ENCODE data around the gene C13orf46.

DNA sequence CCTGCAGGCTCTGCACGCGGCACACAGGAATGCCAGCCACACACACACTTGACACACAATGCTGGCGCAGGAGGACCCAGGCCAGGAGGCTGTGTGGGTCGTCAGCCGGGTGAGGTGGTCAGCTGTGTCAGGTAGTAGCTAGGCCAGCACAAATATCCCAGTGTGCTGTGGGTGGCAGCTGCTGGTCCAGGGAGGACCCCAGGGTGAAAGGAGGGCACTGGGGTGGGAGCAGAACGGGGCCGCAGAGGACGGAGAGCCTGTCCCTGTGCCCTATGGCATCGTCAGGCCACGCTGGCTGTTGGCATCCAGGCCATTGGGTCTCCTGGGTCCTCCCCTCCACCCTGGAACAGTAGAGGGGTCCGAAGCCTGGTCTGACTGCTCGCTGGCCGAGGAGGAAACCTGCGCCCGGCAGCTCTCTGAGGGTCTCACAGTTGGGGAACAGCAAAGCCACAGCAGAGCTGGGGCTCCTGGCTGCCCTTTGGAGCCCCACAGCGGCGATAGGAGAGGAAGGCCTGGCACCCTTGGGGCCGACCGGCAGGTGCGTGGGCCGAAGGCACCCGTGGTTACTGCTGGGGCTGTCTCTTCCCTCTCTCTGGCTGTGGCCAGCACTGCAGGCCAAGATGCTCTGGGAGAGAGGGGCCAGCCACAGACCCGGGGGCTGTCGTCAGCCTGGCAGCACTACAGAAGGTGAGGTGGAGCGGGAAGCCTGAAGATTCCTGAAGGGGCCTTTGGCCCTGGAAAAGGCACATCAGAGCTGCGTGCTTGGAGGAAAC, 27.3 kb downstream of the C13orf46 start:
- TF ChIP-seq, protein P1, sequence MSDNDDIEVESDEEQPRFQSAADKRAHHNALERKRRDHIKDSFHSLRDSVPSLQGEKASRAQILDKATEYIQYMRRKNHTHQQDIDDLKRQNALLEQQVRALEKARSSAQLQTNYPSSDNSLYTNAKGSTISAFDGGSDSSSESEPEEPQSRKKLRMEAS (IDR thresholded peaks at IDR 0.05): no peak
- TF ChIP-seq, protein P2, sequence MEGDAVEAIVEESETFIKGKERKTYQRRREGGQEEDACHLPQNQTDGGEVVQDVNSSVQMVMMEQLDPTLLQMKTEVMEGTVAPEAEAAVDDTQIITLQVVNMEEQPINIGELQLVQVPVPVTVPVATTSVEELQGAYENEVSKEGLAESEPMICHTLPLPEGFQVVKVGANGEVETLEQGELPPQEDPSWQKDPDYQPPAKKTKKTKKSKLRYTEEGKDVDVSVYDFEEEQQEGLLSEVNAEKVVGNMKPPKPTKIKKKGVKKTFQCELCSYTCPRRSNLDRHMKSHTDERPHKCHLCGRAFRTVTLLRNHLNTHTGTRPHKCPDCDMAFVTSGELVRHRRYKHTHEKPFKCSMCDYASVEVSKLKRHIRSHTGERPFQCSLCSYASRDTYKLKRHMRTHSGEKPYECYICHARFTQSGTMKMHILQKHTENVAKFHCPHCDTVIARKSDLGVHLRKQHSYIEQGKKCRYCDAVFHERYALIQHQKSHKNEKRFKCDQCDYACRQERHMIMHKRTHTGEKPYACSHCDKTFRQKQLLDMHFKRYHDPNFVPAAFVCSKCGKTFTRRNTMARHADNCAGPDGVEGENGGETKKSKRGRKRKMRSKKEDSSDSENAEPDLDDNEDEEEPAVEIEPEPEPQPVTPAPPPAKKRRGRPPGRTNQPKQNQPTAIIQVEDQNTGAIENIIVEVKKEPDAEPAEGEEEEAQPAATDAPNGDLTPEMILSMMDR (IDR thresholded peaks at IDR 0.05; ENCODE audit: low read depth, low read length, missing input control): no peak
- TF ChIP-seq TAF1 (conservative IDR thresholded peaks at IDR 0.05) (no peak), GABPA (IDR thresholded peaks at IDR 0.05 in 1 of 2, conservative IDR thresholded peaks at IDR 0.05 in 1 of 2) (no peak), JUND (IDR thresholded peaks at IDR 0.05) (no peak), HNF4G (IDR thresholded peaks at IDR 0.05) (no peak), EGR1 (IDR thresholded peaks at IDR 0.05; ENCODE audit: low read depth in 2 of 2) (no peak)
- TF ChIP-seq, protein P3, sequence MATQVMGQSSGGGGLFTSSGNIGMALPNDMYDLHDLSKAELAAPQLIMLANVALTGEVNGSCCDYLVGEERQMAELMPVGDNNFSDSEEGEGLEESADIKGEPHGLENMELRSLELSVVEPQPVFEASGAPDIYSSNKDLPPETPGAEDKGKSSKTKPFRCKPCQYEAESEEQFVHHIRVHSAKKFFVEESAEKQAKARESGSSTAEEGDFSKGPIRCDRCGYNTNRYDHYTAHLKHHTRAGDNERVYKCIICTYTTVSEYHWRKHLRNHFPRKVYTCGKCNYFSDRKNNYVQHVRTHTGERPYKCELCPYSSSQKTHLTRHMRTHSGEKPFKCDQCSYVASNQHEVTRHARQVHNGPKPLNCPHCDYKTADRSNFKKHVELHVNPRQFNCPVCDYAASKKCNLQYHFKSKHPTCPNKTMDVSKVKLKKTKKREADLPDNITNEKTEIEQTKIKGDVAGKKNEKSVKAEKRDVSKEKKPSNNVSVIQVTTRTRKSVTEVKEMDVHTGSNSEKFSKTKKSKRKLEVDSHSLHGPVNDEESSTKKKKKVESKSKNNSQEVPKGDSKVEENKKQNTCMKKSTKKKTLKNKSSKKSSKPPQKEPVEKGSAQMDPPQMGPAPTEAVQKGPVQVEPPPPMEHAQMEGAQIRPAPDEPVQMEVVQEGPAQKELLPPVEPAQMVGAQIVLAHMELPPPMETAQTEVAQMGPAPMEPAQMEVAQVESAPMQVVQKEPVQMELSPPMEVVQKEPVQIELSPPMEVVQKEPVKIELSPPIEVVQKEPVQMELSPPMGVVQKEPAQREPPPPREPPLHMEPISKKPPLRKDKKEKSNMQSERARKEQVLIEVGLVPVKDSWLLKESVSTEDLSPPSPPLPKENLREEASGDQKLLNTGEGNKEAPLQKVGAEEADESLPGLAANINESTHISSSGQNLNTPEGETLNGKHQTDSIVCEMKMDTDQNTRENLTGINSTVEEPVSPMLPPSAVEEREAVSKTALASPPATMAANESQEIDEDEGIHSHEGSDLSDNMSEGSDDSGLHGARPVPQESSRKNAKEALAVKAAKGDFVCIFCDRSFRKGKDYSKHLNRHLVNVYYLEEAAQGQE (IDR thresholded peaks at IDR 0.05): no peak
